Measurements from ENCODE around the gene SLC9A6.
"Not testable (repeated sequence)": the region's sequence is repeated elsewhere in the genome, so short reads cannot be mapped to it uniquely, and the experiment has no call there.

SLC9A6 gene

DNA sequence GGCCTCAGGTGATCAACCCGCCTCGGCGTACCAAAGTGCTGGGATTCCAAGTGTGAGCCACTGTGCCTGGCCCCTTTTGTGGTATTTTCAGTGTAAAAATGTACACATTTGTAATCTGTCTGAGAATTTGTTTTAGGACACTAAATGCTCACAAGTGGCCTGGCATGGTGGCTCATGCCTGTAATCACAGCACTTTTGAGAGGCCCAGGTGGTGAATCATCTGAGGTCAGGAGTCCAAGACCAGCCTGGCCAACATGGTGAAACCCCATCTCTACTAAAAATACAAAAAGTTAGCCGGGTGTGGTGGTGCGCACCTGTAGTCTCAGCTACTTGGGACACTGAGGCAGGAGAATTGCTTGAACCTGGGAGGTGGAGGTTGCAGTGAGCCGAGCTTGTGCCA, 106.7 kb downstream of the SLC9A6 start:
- not testable (repeated sequence) for H3K27ac ChIP-seq (ENCODE audit: low read length); H3K4me3 ChIP-seq (ENCODE audit: low read length in 2 of 2); H3K9me3 ChIP-seq (ENCODE audit: control insufficient read depth in 2 of 2, low read length in 2 of 2); H3K9ac ChIP-seq (ENCODE audit: low read length in 2 of 2); H3K36me3 ChIP-seq (ENCODE audit: control insufficient read depth in 2 of 2, insufficient read depth in 2 of 2, low read length in 2 of 2); H3K4me1 ChIP-seq (ENCODE audit: control insufficient read depth, insufficient read depth, low read length); H3K27me3 ChIP-seq (ENCODE audit: control insufficient read depth in 1 of 2, insufficient read depth in 2 of 2, low read length in 2 of 2)

DNA sequence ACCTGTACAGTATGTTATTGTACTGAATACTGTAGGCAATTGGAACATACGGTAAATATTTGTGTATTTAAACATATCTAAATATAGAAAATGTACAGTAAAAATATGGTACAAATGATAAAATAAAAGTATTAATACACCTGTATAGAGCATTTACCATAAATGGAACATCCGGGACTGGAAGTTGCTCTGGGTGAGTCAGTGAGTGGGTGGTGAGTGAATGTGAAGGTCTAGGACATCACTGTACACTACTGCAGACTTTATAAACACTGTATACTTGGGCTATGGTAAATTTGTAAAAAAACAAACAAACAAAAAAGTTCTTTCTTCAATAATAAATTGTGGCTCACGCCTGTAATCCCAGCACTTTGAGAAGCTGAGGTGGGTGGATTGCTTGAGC, 109.7 kb downstream of the SLC9A6 start:
- H3K4me1 ChIP-seq (ENCODE audit: control insufficient read depth, insufficient read depth, low read length), result no peaks in the 10 kb centered on the region

More for the DNA sequence above, 109.7 kb downstream of the SLC9A6 start:
- Histone ChIP-seq H3K27ac (ENCODE audit: low read length) (no peak overlapping the region), H3K4me3 (ENCODE audit: low read length in 2 of 2) (no peak overlapping the region), H3K9me3 (ENCODE audit: control insufficient read depth in 2 of 2, low read length in 2 of 2) (no peaks in the 10 kb centered on the region), H3K36me3 (ENCODE audit: control insufficient read depth in 2 of 2, insufficient read depth in 2 of 2, low read length in 2 of 2) (no peaks in the 10 kb centered on the region), H3K9ac (ENCODE audit: low read length in 2 of 2) (no peak overlapping the region), H3K27me3 (ENCODE audit: control insufficient read depth in 1 of 2, insufficient read depth in 2 of 2, low read length in 2 of 2) (no peaks in the 10 kb centered on the region)

All from stomach smooth muscle (tissue), 2 donors.